Frontal cortex (tissue), 4 donors: ENCODE measurements around the gene WNT9A. TPM values are rescaled to one million over a fixed set of nuclear protein-coding genes. Genes with fewer than 3 reads are reported as not detected.
"Not testable (repeated sequence)": the region's sequence is repeated elsewhere in the genome, so short reads cannot be mapped to it uniquely, and the experiment has no call there.

Source experiments
- DNase-seq, 2 donors: peaks; one replicate each; pipeline ENCODE4 v3.0.0; 2012; ENCODE audit warnings: low spot score in 2 of 2
- FAIRE-seq: peaks from 2 replicates; lab custom pipeline; 2012; peaks lifted over from hg19 to GRCh38; lab: Jason Lieb, UNC
- total RNA-seq: library from RNA; depleted of rRNA; stranded (reverse); fragments of >200 nt; gene quantifications from one replicate; pipeline ENCODE4 v1.2.3, GENCODE V29; 2014
- donor health status: control.
- donor health status: control.
- donor health status: control.

Gene WNT9A
- total RNA-seq, 1 donor from 2014 or later = 1.2 TPM

DNA sequence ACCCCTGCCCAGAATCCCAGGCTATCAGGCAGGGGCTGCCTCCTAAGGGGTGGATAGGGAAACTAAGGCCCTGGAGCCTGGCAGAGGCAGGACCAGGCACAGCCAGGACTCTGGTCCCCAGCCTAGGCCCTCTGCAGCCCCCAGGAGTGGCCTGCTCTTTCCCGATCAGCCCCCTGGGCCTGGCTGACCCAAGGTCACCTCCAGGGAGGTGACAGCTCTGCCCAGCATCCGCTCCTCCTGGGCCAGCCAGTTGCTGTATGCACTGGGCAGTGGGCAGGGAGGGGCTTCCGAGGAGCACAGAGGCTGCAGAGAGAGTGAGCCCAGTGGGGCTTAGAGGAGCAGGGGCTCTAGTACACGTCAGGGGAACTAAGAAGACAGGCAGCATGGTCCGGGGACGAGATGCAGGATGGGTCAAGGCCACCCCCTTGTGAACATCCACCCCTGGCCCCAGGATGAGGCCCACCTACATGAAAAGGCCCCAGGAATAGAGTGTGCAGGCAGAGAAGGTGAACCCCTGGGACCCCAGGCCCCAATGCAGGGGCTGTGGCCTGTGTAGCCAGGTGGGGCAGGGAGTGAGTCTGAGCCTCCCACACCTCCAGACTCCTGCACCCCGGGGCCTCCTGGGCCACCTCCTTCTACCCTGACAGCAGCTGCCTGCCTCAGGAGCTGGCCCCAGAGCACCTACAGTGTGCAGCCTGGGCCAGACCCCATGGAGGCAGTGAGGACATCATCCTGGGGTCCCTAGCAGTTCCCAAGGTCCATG, 32.8 kb downstream of the WNT9A start:
- FAIRE-seq (no peak), DNase-seq (no peak)

- FAIRE-seq (no peak), DNase-seq (no peak)
These were observed 33.7 kb downstream of the WNT9A start for GRCh38 chr1:227913764-227914721.

DNA sequence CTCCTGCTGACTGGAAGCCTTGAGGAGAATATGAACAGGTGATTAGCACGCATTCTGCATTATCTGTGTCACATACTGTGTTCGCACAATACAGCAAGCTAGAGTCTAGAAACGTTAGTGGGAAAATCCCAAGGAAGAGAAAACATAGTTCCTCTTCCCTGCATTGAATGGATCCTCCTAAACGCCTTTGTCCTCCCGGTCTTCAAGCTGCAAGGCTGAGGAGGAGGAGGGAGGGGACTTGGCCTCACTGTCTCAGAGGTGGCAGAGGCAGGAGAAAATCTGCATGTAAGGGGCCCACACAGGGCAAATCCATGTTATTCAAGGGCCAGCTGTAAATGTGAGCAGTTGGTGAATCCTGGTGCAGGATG, 34.4 kb downstream of the WNT9A start:
- FAIRE-seq (no peak), DNase-seq (no peak)

DNA sequence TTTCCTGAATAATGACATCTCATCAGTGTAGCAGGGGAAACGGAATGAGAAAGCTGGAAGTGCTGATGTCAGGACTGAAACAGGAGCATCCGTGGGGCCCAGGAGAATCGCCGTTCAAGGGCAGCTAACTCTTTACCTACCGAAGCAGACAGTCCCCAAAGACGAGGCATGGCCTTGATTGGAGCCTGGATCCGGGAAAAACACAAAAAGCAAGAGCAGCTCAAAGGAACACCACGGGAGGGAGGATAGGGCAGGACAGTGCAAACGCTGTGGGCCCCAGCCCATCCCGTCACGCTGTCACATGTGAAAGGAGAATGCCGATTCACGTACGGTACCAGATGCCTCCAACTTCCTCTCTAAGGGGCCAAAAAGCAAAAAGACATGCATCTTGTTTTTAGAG, 34.9 kb downstream of the WNT9A start:
- DNase-seq (no peak), FAIRE-seq (no peak)

DNA sequence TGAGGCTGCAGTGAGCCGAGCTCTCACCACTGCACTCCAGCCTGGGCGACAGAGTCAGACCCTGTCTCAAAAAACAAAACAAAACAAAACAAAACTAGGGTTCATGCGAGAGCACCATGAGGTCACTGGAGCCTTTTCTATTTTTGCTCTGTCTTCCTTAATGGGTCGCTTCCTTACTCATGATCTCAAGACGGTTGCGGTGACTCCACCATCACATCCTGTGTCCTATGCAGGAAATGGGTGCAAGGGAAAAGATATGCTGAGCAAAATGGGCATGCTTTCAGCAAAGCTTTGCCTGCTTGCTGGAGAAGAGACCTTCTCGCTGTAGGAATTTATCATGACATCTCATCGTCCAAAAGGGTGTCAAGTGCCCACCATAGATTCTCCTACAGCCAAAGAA, 36.4 kb downstream of the WNT9A start:
- FAIRE-seq (no peak), DNase-seq (no peak)

DNA sequence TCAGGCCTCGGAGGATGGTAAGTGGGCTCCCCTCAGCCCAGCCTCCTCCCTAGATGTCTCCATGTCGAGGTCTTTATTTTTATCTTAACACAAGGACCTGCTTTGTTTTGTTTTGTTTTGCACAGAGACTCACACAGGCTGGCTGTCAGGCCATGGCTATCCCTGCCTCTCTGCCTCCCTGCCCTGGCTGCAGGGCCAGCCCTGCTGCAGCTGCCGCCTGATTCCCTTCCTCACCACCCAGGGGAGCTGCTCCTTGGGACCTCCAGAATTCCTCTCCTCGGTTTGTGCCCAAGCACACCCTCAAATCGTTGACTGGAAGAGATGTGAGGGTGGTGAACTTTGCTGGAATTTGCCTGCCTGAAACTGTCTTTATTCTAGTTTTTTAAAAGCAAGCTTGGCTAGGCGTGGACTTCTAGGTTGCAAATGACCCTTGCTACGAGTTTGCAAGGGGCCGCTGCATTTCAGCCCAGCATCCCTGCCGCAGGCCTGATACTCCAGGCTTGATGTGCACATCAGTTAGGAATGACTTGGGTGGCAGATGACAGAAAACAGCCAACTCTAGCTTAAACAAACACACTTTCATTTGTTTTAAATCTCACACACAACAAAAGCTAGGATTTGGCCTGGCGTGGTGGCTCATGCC, 37.1 kb downstream of the WNT9A start:
- FAIRE-seq = no peak
- no peak for DNase-seq

- DNase-seq, FAIRE-seq: not testable (repeated sequence)
These were observed 37.8 kb downstream of the WNT9A start for GRCh38 chr1:227909923-227910328.

DNA sequence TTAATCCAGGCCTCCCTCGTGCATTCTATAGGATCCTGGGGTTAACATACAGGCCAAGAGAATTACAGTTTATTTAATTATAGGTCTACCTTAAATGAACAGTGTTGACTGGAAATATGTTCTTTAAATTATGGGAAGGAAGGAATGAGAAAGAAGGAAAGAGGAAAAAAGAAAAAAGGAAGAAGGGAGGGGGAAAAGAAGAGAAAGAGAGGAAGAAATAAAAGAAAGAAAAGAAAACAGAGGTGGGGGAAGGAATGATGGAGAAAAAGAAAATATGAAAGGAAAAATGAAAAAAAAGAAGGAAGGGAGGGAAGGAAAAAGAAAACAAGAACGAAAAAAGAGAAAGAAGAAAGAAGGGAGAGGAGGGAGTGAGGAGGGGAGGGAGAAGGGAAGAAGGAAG, 38.5 kb downstream of the WNT9A start:
- DNase-seq (no peak), FAIRE-seq (no peak)

DNA sequence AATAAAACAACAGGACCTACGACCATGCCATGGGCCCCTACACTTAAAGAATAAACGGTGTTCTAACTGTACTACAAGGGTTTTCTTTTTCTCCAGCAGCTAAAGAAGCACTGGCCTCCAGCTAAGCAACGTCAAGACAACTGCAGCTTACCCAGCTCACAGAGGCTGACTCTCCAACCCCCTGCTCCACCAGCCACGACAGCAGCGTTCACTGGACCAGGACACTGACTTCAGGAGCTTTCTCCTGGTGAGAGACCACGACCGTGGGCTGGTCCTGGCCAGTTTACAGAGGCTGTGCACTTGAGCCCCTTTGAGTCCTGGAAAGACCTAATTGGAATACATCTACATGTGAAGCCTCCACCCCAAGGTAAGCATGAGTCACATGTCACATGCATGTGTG, 39.4 kb downstream of the WNT9A start:
- FAIRE-seq (no peak), DNase-seq (no peak)

GRCh38 chr1:227907439-227908015, 40.2 kb downstream of the WNT9A start:
- DNase-seq = no peak
- no peak for FAIRE-seq

GRCh38 chr1:227906550-227907071, 41.1 kb downstream of the WNT9A start:
- DNase-seq (no peak), FAIRE-seq (no peak)

- FAIRE-seq (no peak), DNase-seq (no peak)
These were observed 41.9 kb downstream of the WNT9A start for GRCh38 chr1:227905573-227906487.

GRCh38 chr1:227904541-227905335, 43.0 kb downstream of the WNT9A start:
- DNase-seq = no peak
- no peak for FAIRE-seq

- DNase-seq (no peak), FAIRE-seq (no peak)
These were observed 43.9 kb downstream of the WNT9A start for GRCh38 chr1:227903614-227904501.

DNA sequence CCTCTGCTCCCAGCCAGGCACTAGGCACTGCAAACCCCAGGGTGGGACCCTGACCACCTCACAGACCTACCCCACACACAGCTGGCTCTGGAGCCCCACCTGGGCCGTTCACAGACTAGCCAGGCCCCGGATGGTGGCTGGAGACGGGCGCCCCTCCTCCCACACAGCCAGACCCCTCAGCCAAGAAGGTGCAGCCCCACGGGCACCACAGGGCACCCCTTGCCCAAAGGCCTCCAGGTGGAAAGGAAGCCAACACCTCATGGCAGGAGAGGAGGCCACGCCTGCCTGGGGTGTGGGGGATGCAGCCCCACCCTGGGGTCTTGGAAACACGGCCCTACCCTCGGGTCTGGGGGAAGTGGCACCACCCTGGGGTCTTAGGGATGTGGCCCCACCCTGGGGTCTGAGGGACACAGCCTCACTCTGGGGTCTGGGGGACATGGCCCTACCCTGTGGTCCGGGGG, 44.6 kb downstream of the WNT9A start:
- DNase-seq (no peak), FAIRE-seq (no peak)

GRCh38 chr1:227902641-227902990, 45.1 kb downstream of the WNT9A start:
- DNase-seq (no peak), FAIRE-seq (no peak)
